LNCaP clone FGC (cell line): ENCODE results near the gene SLC2A13.

Experiments
- DNase-seq: peaks from one replicate; pipeline ENCODE4 v3.0.0-alpha.2; 2011; ENCODE audit warnings: low read depth
- H3K4me3 ChIP-seq: 2 replicates; pipeline ENCODE4 v1.5.1; 2011; ENCODE audit warnings: mild to moderate bottlenecking, low read depth, low read length, control low read depth
- CTCF ChIP-seq: IDR thresholded peaks from 2 replicates; pipeline ENCODE4 v1.5.1; 2012; ENCODE audit warnings: mild to moderate bottlenecking; ENCODE audit not compliant: control insufficient read depth, insufficient read depth; ENCODE audit errors: extremely low read depth

Gene SLC2A13

DNA sequence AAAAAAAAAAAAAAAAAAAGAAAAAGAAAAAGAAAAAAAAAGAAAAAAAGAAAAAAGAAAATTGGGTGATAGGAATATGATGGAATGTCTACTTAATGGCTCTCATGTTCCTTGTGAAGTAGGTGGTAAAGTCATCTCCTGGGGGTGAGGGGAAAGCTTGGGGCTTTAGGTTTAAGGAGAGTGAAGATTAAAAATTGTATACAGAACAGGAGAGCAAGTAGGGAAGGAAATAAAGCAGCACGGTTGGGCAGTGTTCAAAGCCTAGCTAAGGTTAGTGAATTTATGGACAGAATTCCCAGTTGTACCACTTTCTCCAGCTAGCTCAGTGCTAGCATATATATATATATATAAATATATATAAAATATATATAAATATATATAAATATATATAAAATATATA is 40.0 kb upstream of the SLC2A13 start:
- TF ChIP-seq CTCF = no peak
- DNase-seq = no peak
- no peak overlapping the region for H3K4me3 ChIP-seq

GRCh38 chr12:40144023-40144422 is 38.1 kb upstream of the SLC2A13 start:
- no peak for TF ChIP-seq CTCF
- no peak for DNase-seq

DNA sequence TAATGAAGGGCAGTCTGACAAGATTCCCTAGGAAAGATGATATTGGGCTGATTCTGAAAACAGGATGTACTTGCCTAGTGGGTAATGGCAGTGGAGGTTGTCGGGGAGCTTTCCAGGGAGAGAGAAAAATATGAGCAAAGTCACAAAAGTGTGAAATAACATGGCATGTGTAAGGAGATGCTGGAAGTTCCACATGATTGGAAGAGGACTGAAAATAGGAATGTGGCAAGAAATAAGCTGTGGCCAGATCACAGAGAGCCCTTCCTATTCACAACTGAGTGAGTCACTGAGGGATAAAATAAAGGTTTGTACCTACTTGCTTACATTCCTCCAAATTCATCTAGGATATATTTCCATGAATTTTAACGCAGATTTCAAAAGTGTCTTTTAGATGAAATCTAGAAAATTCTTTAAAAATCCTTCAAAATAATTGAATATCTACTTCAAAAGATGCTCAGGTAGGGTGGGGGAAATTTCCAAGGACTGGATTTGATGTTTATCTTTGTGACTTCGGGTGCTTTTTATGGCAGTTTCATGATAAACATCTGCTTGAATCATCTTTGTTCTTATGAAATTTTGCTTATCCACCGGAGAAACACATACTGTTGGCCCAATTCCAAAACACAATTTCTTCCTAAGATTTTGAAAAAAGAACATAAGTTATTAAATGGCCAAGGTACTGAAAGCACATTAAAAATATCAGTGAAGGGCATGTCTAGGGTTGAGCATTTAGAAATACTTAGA is 36.3 kb upstream of the SLC2A13 start:
- no peak overlapping the region for H3K4me3 ChIP-seq
- no peak for TF ChIP-seq CTCF
- no peak for DNase-seq

More at GRCh38 chr12:40144023-40144422, 38.1 kb upstream of the SLC2A13 start:
- H3K4me3 ChIP-seq = no peak overlapping the region

- TF ChIP-seq CTCF = no peak
- no peak overlapping the region for H3K4me3 ChIP-seq
Measured at GRCh38 chr12:40138526-40138925, 32.6 kb upstream of the SLC2A13 start.

DNA sequence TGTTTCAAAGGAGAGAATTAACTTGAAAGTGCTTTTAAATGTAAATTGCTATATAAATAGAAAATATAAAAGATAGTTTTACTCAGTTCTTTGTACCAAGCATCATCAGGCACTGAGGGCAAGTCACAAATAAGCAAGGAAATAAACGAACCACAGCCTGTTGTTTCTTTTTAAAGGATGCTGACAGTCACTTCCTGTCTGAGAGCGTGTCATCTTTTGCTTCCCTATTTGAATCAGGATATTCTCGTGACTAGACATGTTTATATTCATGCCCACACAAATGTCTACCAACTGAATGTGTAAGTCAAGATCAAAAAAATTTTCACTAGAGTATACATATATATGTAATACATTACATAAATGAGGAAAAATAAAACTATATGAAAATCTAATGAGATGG is 31.4 kb upstream of the SLC2A13 start:
- DNase-seq = no peak
- no peak overlapping the region for H3K4me3 ChIP-seq
- no peak for TF ChIP-seq CTCF

More at GRCh38 chr12:40138526-40138925, 32.6 kb upstream of the SLC2A13 start:
- DNase-seq = no peak

DNA sequence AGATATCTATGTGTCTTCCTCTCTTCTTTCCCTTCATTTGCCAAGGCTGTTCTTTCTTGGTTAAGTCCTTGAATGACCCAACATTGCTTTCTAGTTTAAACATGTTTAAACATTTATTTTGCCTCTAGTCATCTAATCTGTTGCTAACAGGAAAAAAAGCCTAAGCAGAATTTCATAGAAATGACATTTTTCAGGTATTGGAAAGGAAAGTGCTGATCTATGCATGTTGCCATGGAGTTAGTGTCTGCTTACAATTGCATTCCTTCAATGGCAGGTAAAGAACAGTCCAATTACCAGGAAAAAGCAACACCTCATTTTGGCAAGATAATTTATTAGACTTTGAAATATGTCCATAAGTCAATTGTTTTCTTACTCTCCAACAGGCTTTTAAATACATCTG is 21.5 kb upstream of the SLC2A13 start:
- no peak for TF ChIP-seq CTCF
- no peak overlapping the region for H3K4me3 ChIP-seq
- no peak for DNase-seq

GRCh38 chr12:40123496-40123895 is 17.6 kb upstream of the SLC2A13 start:
- H3K4me3 ChIP-seq = no peak overlapping the region
- TF ChIP-seq CTCF = no peak
- DNase-seq = no peak
